Gastrocnemius medialis (tissue), 4 donors: ENCODE results near the gene AZIN2.

Source experiments
- POLR2A ChIP-seq, 2 donors: fragments of 450-650 bp; IDR thresholded peaks; one replicate each; pipeline ENCODE4 v1.6.1; 2017; ENCODE audit warnings: antibody characterized with exemption in 2 of 2, mild to moderate bottlenecking in 2 of 2, moderate library complexity in 2 of 2
- TF ChIP-seq, protein P1 (sequence below), 5 experiments: fragments of 450-650 bp in 3 of 5; fragments of 200-600 bp in 2 of 5; sonication (generic) in 2 of 5; IDR thresholded peaks in 4 of 5; conservative IDR thresholded peaks in 1 of 5; 1 replicate in 4 of 5; 2 replicates in 1 of 5; pipeline ENCODE4 v1.5.1; 2016 to 2019; ENCODE audit warnings: antibody characterized with exemption in 5 of 5, mild to moderate bottlenecking in 3 of 5, moderate library complexity in 3 of 5

DNA sequence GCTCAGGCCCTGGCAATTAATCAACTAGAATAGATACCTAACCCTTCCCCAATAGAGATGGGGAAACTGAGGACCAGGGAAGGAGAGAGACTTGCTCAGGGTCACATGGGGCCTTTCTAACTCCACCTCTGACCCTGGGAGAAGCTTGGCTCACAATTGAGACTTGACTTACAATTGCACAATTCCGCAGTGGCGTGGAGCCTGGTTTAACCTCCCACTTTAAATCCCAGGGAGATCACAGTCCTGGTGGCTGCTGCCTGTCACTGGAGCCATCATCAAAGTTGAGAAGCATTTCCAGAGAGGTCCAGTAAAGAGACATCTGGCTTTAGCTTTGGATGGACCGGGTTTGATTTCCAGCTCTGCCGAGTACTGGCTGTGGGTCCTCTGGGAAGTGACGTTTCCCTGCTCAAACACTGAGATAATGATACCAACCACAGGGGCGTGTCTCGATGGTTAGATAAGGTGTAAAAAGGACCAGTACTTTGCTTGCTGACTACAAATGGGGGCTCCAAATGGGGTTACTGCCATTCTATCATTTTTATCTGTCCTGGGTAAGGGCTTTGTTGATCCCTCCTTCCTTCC is 61.6 kb downstream of the AZIN2 start:
- TF ChIP-seq, protein P1, sequence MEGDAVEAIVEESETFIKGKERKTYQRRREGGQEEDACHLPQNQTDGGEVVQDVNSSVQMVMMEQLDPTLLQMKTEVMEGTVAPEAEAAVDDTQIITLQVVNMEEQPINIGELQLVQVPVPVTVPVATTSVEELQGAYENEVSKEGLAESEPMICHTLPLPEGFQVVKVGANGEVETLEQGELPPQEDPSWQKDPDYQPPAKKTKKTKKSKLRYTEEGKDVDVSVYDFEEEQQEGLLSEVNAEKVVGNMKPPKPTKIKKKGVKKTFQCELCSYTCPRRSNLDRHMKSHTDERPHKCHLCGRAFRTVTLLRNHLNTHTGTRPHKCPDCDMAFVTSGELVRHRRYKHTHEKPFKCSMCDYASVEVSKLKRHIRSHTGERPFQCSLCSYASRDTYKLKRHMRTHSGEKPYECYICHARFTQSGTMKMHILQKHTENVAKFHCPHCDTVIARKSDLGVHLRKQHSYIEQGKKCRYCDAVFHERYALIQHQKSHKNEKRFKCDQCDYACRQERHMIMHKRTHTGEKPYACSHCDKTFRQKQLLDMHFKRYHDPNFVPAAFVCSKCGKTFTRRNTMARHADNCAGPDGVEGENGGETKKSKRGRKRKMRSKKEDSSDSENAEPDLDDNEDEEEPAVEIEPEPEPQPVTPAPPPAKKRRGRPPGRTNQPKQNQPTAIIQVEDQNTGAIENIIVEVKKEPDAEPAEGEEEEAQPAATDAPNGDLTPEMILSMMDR (IDR thresholded peaks at IDR 0.05 in 4 of 5, conservative IDR thresholded peaks at IDR 0.05 in 1 of 5): no peak
- no peak for TF ChIP-seq POLR2A (IDR thresholded peaks at IDR 0.05)
